HG03045 (cell line): ENCODE results near the gene SENP5.

Experiments used
- ATAC-seq: cut with Tn5 transposase; IDR thresholded peaks from one replicate; pipeline ENCODE4 v1.9.1; 2021; ENCODE audit warnings: mild to moderate bottlenecking, moderate library complexity; ENCODE audit not compliant: unreplicated experiment

Gene SENP5

GRCh38 chr3:196875258-196875657, 7.5 kb downstream of the SENP5 start:
- ATAC-seq = no peak

DNA sequence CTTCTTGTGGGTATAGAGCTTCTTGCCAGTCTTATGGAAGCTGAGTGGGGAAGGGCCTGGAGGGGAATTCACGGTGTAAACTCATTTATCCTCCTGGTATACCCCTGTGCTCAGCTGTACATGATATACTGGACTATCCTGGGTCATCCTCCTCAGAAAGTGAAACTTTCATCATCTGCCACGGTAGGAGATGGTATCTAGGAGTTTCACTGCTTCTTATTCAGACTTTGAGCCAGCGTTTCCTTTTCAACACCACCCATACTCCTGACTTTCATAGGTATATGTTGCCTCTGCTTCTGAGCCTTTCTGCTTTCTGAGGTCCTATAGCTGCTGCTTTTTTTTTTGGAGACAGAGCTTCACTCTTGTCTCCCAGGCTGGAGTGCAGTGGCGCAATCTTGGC, 15.6 kb downstream of the SENP5 start:
- no peak for ATAC-seq

DNA sequence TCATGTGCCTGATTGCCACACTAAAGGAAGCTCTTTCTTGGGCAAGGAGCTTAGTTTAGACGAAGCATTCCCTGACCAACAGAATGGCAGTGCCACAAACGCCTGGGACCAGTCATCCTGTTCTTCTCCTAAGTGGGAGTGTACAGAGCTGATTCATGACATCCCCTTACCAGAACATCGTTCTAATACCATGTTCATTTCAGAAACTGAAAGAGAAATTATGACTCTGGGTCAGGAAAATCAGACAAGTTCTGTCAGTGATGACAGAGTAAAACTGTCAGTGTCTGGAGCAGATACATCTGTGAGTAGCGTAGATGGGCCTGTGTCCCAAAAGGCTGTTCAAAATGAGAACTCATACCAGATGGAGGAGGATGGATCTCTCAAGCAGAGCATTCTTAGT, 18.4 kb downstream of the SENP5 start:
- ATAC-seq = peak; percentile 45

GRCh38 chr3:196889844-196890708, 22.4 kb downstream of the SENP5 start:
- no peak for ATAC-seq

GRCh38 chr3:196894557-196895295, 27.0 kb downstream of the SENP5 start:
- no peak for ATAC-seq

DNA sequence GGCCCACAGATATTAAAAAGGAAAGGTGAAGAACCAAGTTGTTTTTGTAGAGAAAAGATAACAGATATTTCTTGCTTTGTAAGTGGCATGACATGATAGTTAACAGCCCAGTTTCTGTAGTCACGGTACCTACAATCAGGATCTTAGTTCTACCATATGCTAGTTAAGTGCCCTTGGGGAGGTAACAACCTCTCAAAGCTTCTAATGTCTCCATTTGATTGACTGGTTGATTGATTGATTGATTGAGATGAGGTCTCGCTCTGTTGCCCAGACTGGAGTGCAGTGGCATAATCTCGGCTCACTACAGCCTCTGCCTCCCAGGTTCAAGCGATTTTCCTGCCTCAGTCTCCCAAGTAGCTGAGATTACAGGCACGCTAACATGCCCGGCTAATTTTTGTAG, 28.5 kb downstream of the SENP5 start:
- ATAC-seq = no peak

- no peak for ATAC-seq
These were observed 34.0 kb downstream of the SENP5 start for GRCh38 chr3:196901768-196902167.

DNA sequence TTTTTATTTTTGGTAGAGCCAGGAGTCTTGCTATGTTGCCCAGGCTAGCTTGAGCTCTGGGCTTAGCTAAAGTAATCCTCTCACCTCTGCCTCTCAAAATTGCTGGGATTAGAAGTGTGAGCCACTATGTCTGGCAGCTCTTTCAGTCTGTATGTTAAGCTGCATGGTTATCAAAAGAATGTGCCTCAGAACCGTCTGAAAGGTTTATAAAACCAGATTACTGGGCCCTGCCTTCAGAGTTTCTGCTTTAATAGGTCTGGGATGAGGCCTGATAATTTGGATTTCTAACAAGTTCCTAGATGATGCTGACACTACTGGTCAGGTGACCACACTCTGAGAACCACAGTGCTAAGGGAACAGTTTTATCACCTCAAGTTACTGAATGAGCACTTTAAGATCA, 34.6 kb downstream of the SENP5 start:
- ATAC-seq = no peak

DNA sequence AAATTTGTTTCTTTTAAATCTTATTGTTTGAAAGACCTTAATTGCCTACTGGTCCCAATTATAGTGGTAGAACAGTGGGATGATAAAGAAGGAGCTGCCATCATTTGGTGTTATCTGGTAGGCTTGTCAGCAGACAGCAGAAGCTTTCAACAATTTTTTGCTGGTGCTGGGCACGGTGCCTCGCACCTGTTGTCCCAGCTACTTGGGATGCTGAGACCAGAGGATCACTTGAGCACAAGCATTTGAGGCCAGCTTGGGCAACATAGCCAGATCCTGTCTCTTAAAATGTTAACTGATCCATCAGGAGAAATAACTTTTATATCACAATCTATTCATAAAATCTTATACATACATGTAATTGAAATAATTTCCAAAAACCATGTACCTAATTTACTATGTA, 36.0 kb downstream of the SENP5 start:
- ATAC-seq = no peak

DNA sequence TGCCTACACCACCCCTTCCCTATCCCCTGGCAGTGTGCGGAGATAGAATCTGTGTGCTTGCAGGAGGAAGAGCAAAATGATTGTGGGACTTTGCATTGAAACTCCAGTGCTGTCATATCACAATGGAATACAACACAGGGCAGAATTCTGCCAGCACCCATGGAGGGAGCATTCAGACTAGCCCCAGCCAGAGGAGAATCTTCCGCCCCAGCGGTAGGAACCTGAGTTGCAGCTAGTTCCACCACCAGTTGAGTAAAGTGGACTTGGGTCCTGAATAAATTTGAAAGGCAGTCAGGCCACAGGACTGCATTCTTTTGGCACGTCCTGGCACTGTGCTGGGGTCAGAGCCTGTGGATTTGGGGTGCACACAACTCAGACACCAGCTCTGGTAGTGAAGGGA, 47.1 kb downstream of the SENP5 start:
- ATAC-seq = no peak

- no peak for ATAC-seq
These were observed 47.7 kb downstream of the SENP5 start for GRCh38 chr3:196915375-196915774.

GRCh38 chr3:196916221-196916620, 48.5 kb downstream of the SENP5 start:
- ATAC-seq = no peak

DNA sequence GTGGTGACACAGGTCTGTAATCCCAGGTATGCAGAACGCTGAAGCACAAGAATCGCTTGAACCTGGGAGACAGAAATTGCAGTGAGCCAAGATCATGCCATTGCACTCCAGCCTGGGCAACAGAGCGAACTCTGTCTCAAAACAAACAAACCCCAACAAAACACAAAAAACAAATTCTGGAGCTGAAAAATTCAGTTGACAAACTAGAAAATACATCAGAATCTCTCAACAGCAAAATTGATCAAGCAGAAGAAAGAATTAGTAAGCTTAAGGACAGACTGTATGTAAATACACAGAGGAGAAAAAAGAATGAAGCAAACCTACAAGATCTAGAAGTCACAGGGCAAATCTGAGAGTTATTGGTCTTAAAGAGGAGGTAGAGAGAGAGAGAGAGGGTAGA, 49.3 kb downstream of the SENP5 start:
- no peak for ATAC-seq

GRCh38 chr3:196918968-196919367, 51.2 kb downstream of the SENP5 start:
- no peak for ATAC-seq

- ATAC-seq = no peak
These were observed 53.0 kb downstream of the SENP5 start for GRCh38 chr3:196920733-196921132.

DNA sequence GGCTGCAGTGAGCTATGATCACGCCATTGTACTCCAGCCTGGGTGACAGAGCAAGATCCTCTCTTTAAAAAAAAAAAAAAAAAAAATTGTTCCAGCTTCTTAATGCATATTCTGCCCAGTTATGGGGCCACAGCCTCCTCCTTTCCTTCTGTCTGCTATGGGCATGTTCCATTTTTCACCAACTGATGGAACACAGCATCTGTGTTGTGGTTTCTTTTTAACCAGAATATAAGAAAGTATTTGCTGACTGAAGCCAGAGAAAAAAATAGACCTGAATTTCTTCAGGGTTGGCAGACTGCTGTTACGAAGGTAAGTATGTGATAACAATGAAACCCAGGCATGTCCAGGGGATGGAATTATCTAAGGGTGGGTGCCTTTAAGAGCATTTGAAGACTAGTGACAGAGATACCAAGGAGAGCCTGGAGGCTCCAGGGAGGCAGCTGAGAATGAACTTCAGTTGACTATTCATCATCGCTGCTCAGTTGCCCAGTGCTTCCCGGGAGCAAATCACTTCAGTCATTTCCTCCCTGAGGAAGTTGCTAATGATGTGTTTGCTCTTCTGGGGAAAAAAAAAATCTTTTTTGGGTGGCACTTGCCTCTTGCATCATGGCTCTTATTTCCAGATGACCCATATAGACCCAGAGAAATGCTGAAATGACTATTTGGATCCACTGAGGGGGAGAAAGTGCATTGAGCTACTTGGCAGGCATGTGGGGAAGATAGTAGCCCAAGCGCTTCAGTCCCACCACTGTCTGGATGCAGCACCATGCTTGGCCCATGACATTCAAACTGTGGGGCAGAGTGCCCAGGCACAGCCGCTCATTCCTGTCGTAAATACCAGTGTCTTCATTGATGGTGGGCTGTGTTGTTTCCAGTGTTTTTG, 60.1 kb downstream of the SENP5 start:
- ATAC-seq = no peak

GRCh38 chr3:196931157-196931556, 63.4 kb downstream of the SENP5 start:
- ATAC-seq = no peak

- no peak for ATAC-seq
These were observed 64.3 kb downstream of the SENP5 start for GRCh38 chr3:196931828-196932587.

DNA sequence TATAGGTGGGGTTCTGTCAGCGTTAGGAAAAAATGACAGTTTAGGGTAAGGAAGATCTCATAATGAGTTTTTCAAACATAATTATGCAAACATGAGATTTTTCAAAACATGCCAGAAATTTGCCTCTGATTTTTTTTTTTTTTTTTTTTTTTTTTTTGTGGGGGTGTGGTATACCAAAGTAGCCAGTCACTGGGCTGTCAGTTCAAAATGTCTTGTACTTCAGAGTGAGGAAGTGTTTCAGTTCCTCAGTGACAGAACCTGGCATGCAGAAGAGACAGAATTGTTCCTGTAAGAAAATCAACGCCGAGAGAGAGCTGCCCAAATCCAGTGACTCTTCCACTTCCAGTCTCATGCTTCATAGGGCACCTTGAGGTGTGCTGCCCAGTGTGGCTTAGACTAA, 64.9 kb downstream of the SENP5 start:
- ATAC-seq = no peak

DNA sequence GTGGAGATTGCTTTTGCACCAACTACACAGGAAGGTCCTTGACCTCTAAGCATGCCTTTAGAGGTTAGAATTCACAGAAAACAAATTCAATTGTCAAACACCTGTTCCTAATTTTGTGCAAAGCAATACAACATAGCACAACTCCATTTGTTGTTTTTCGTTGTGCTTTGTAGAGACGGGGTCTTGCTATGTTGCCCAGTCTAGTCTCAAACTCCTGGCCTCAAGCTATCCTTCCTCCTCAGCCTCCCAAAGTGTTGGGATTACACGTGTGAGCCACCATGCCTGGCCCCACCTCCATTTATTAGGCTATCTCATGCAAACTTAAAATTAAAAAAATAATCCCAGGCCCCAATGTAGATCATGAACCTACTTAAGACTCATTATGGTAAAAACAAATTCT, 68.6 kb downstream of the SENP5 start:
- ATAC-seq = no peak

- no peak for ATAC-seq
These were observed 70.4 kb downstream of the SENP5 start for GRCh38 chr3:196938124-196938523.
